Endothelial cell of umbilical vein (primary cell): ENCODE results near the gene CCDC102B. TPM values are rescaled to one million over a fixed set of nuclear protein-coding genes. Genes with fewer than 3 reads are reported as not detected.

Experiments used
- BruUV-seq: library from RNA; stranded (reverse); fragments of 400-500 nt; replicated peaks from 2 replicates; lab custom pipeline; 2021; lab: Mats Ljungman, UMichigan
- CTCF ChIA-PET: fragments of 300-600, 350-600 bp; sonication (Branson Sonifier 250); formaldehyde crosslinking; loops from one replicate; lab custom pipeline; 2021; ENCODE audit warnings: antibody characterized with exemption, inconsistent platforms; lab: Charles Lee
- POLR2A ChIA-PET: fragments of 300-600, 350-600 bp; sonication (Branson Sonifier 250); formaldehyde crosslinking; loops from one replicate; lab custom pipeline; 2021; ENCODE audit warnings: antibody characterized with exemption, inconsistent platforms; lab: Charles Lee
- DNase-seq: peaks from one replicate; pipeline ENCODE4 v3.0.0-alpha.2; 2011; ENCODE audit warnings: low read depth, low spot score
- FAIRE-seq: peaks from 2 replicates; lab custom pipeline; 2011; peaks lifted over from hg19 to GRCh38; lab: Jason Lieb, UNC
- H2AFZ ChIP-seq: 2 replicates; pipeline ENCODE4 v1.6.0; 2012; ENCODE audit warnings: low read depth, low read length, control low read depth, inconsistent platforms
- H3K27ac ChIP-seq: 2 replicates; pipeline ENCODE4 v1.5.1; 2011; ENCODE audit warnings: low read depth, mild to moderate bottlenecking, control low read depth, low read length, moderate library complexity; ENCODE audit not compliant: insufficient read depth
- H3K27me3 ChIP-seq, 2 experiments: 2 replicates each; pipeline versions ENCODE4 v1.6.0 to v1.6.1; 2011; ENCODE audit warnings: low read length in 2 of 2, mixed read lengths in 1 of 2; ENCODE audit not compliant: control insufficient read depth in 2 of 2, insufficient read depth in 2 of 2
- H3K36me3 ChIP-seq, 2 experiments: 2 replicates in 1 of 2; 3 replicates in 1 of 2; pipeline ENCODE4 v1.5.1; 2011; ENCODE audit warnings: low read length in 2 of 2, mild to moderate bottlenecking in 1 of 2, moderate library complexity in 1 of 2; ENCODE audit not compliant: control insufficient read depth in 2 of 2, insufficient read depth in 2 of 2; ENCODE audit errors: extremely low read depth in 1 of 2
- H3K4me1 ChIP-seq: 3 replicates; pipeline ENCODE4 v1.5.1; 2011; ENCODE audit warnings: mild to moderate bottlenecking, low read length; ENCODE audit not compliant: control insufficient read depth, insufficient read depth; ENCODE audit errors: extremely low read depth
- H3K4me2 ChIP-seq: 2 replicates; pipeline ENCODE4 v1.6.1; 2011; ENCODE audit warnings: low read length, control low read depth, mixed read lengths; ENCODE audit not compliant: insufficient read depth
- H3K4me3 ChIP-seq, 3 experiments: fragments of 200-600 bp in 1 of 3; sonication (generic), shearing (Covaris generic) in 1 of 3; replicated peaks in 1 of 3; 2 replicates each; pipeline ENCODE4 v1.5.1; 2011 to 2016; ENCODE audit warnings: control low read depth in 3 of 3, low read length in 3 of 3, mild to moderate bottlenecking in 2 of 3, inconsistent platforms in 1 of 3, low read depth in 1 of 3, moderate library complexity in 1 of 3; ENCODE audit not compliant: insufficient read depth in 1 of 3
- H3K79me2 ChIP-seq: 2 replicates; pipeline ENCODE4 v1.6.0; 2012; ENCODE audit warnings: low read length, inconsistent platforms; ENCODE audit not compliant: control insufficient read depth, insufficient read depth
- H3K9ac ChIP-seq: replicated peaks from 2 replicates; pipeline ENCODE3; 2011; ENCODE audit warnings: low read length, control low read depth; ENCODE audit not compliant: insufficient read depth; ENCODE audit errors: extremely low read depth
- H3K9me1 ChIP-seq: replicated peaks from 3 replicates; pipeline ENCODE4 v1.6.0; 2011; ENCODE audit warnings: mild to moderate bottlenecking, low read length; ENCODE audit not compliant: control insufficient read depth, insufficient read depth; ENCODE audit errors: extremely low read depth
- H3K9me3 ChIP-seq: replicated peaks from 2 replicates; pipeline ENCODE4 v1.5.1; 2012; ENCODE audit warnings: low read length, inconsistent platforms; ENCODE audit not compliant: control insufficient read depth, insufficient read depth
- H4K20me1 ChIP-seq: replicated peaks from 2 replicates; pipeline ENCODE3; 2011; ENCODE audit warnings: mild to moderate bottlenecking, low read length; ENCODE audit not compliant: control insufficient read depth, insufficient read depth; ENCODE audit errors: extremely low read depth
- EZH2 ChIP-seq: IDR thresholded peaks from 2 replicates; pipeline ENCODE4 v1.6.1; 2012; ENCODE audit warnings: borderline replicate concordance, low read depth, mild to moderate bottlenecking, moderate library complexity, low read length, inconsistent platforms; ENCODE audit not compliant: severe bottlenecking
- FOS ChIP-seq: IDR thresholded peaks from 2 replicates; pipeline ENCODE4 v1.6.1; 2011; ENCODE audit warnings: mild to moderate bottlenecking, low read length, moderate library complexity, borderline replicate concordance; ENCODE audit not compliant: insufficient read depth
- GATA2 ChIP-seq: IDR thresholded peaks from 2 replicates; pipeline ENCODE4 v1.7.0; 2011; ENCODE audit warnings: low read depth, mild to moderate bottlenecking, moderate library complexity, mixed read lengths, low read length; ENCODE audit not compliant: insufficient read length, insufficient read depth
- JUN ChIP-seq: IDR thresholded peaks from 2 replicates; pipeline ENCODE4 v1.6.1; 2011; ENCODE audit warnings: borderline replicate concordance, low read depth; ENCODE audit not compliant: insufficient read length, insufficient read depth
- MAX ChIP-seq: IDR thresholded peaks from 2 replicates; pipeline ENCODE4 v1.6.1; 2011; ENCODE audit not compliant: insufficient read depth, insufficient read length
- MYC ChIP-seq: IDR thresholded peaks from one replicate; pipeline ENCODE4 v1.6.1; 2011; ENCODE audit warnings: mild to moderate bottlenecking, low read depth, low read length
- POLR2A ChIP-seq: IDR thresholded peaks from 2 replicates; pipeline ENCODE4 v1.6.1; 2012; ENCODE audit warnings: low read depth, mild to moderate bottlenecking, control low read depth, low read length
- POLR2AphosphoS5 ChIP-seq: IDR thresholded peaks from 2 replicates; pipeline ENCODE4 v1.6.1; 2012; ENCODE audit warnings: low read depth, mild to moderate bottlenecking, control low read depth, low read length, moderate library complexity; ENCODE audit not compliant: insufficient read depth
- dilution Hi-C: fragments of 300-500 bp; cut with MboI; formaldehyde crosslinking; loops from one replicate; pipeline ENCODE4 v1.15.0; 2019; ENCODE audit warnings: low sequenced_read_pairs; ENCODE audit not compliant: extremely low pct_ligation_motif_present
- intact Hi-C: fragments of 100-400 bp; cut with micrococcal nuclease; formaldehyde crosslinking; loops from one replicate; pipeline ENCODE4 v1.10.0; 2022
- polyA plus RNA-seq, 4 experiments: library from polyadenylated mRNA; depleted of rRNA in 3 of 4; stranded (reverse) in 3 of 4; unstranded in 1 of 4; fragments of >200 nt; gene quantifications; 2 replicates each; pipeline versions ENCODE4 v1.2.1 to v1.2.3, GENCODE V29; 2011 to 2012; ENCODE audit warnings: missing spikeins in 1 of 4
- total RNA-seq: library from RNA; stranded (reverse); gene quantifications from 2 replicates; pipeline ENCODE4 v1.2.3, GENCODE V29; 2021
- TF ChIP-seq, protein P1 (sequence below), 2 donors: IDR thresholded peaks; 1 replicate in 1 of 2; 2 replicates in 1 of 2; pipeline ENCODE4 v1.5.1; 2011; ENCODE audit warnings: low read length in 2 of 2, mild to moderate bottlenecking in 2 of 2, moderate library complexity in 2 of 2, control low read depth in 1 of 2, inconsistent platforms in 1 of 2, low read depth in 1 of 2; ENCODE audit not compliant: insufficient read depth in 1 of 2; ENCODE audit errors: extremely low read depth in 1 of 2

CCDC102B gene
- total and polyA plus RNA-seq, 2 donors (not counting 3 experiments of a cell fraction or from before 2014, with no cell fraction given): 0.21 to 0.62 TPM

DNA sequence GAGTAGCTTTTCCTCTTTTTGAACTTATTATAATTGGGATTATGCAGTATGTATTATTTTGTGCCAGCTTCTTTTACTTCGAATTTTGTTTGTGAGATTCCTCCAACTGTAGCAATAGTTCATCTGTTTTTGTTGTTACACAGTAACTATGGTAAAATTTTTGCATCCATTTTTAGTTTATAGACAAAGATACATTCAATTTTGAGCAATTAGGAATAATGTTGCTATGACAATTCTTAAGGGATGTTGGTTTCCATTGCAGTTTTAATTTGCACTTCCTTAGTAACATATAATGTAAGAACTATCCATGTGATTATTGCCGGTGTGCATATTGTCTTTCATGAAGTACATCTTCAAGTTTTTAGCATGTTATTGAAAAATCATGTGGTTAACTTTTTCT is 20.7 kb downstream of the CCDC102B start:
- no peaks in the 10 kb centered on the region for H4K20me1 ChIP-seq
- dilution Hi-C loops (no loop called here), intact Hi-C loops (no loop called here)
- H3K9me1 ChIP-seq: no peaks in the 10 kb centered on the region
- TF ChIP-seq GATA2 (no peak), MAX (no peak), MYC (no peak), POLR2A (no peak), POLR2AphosphoS5 (no peak), EZH2 (no peak), JUN (no peak), FOS (no peak)
- TF ChIP-seq, protein P1, sequence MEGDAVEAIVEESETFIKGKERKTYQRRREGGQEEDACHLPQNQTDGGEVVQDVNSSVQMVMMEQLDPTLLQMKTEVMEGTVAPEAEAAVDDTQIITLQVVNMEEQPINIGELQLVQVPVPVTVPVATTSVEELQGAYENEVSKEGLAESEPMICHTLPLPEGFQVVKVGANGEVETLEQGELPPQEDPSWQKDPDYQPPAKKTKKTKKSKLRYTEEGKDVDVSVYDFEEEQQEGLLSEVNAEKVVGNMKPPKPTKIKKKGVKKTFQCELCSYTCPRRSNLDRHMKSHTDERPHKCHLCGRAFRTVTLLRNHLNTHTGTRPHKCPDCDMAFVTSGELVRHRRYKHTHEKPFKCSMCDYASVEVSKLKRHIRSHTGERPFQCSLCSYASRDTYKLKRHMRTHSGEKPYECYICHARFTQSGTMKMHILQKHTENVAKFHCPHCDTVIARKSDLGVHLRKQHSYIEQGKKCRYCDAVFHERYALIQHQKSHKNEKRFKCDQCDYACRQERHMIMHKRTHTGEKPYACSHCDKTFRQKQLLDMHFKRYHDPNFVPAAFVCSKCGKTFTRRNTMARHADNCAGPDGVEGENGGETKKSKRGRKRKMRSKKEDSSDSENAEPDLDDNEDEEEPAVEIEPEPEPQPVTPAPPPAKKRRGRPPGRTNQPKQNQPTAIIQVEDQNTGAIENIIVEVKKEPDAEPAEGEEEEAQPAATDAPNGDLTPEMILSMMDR (IDR thresholded peaks at IDR 0.05; ENCODE audit: extremely low read depth in 1 of 2, insufficient read depth in 1 of 2, low read depth in 1 of 2, low read length in 2 of 2): no peak
- no peaks in the 10 kb centered on the region for H3K4me1 ChIP-seq
- DNase-seq (no peak), FAIRE-seq (no peak)
- H3K4me3 ChIP-seq: no peak overlapping the region
- CTCF ChIA-PET: interaction anchor here (0.9 to 1.1 kb wide), 3 partner anchors 9 to 28 kb away, joined by 3 to 4 read pairs (median 3); no protein-coding TSS in a partner anchor
- POLR2A ChIA-PET: no interaction called here
- H3K9ac ChIP-seq: no peak overlapping the region
- no TSS peak for BruUV-seq
- no peaks in the 10 kb centered on the region for H3K9me3 ChIP-seq
- H2AFZ ChIP-seq: no peak overlapping the region
- H3K36me3 ChIP-seq: no peaks in the 10 kb centered on the region
- peaks cover 0 to 2% of the 10 kb centered on the region in 2 experiments for H3K27me3 ChIP-seq
- no peak overlapping the region for H3K27ac ChIP-seq
- H3K79me2 ChIP-seq: no peaks in the 10 kb centered on the region
- H3K4me2 ChIP-seq: no peak overlapping the region
